Choroid plexus epithelial cell (primary cell): ENCODE results near the gene SCFD2.

Experiments used
- DNase-seq: peaks from one replicate; pipeline ENCODE4 v3.0.0-alpha.2; 2010; ENCODE audit warnings: low read depth
- H3K4me3 ChIP-seq: 2 replicates; pipeline ENCODE4 v1.5.1; 2011; ENCODE audit warnings: low read depth, mild to moderate bottlenecking, control low read depth, low read length, moderate library complexity
- TF ChIP-seq, protein P1 (sequence below): conservative IDR thresholded peaks from 2 replicates; pipeline ENCODE4 v1.5.1; 2011; ENCODE audit warnings: low read depth, mild to moderate bottlenecking, control low read depth, inconsistent platforms, low read length, moderate library complexity

The SCFD2 gene

DNA sequence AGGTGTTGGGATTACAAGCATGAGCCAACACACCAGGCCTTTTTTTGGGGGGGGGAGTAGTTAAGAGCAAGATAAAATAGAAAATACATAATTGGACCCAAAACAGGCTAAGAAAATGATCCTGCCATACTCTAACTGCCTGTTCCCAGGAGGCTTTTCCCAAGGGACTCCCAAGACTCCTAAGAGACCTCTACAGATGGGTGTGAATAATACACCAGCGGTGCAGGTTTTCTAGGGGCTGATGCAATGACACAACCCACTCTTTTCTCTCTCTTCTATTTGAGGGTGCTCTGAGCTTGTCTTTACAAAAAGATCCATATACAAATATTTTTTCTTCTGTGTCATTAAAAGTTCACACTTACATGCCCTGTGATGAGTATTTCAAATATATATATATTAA lies 386.8 kb downstream of the SCFD2 start:
- DNase-seq, result peak; percentile 50
- TF ChIP-seq, protein P1, sequence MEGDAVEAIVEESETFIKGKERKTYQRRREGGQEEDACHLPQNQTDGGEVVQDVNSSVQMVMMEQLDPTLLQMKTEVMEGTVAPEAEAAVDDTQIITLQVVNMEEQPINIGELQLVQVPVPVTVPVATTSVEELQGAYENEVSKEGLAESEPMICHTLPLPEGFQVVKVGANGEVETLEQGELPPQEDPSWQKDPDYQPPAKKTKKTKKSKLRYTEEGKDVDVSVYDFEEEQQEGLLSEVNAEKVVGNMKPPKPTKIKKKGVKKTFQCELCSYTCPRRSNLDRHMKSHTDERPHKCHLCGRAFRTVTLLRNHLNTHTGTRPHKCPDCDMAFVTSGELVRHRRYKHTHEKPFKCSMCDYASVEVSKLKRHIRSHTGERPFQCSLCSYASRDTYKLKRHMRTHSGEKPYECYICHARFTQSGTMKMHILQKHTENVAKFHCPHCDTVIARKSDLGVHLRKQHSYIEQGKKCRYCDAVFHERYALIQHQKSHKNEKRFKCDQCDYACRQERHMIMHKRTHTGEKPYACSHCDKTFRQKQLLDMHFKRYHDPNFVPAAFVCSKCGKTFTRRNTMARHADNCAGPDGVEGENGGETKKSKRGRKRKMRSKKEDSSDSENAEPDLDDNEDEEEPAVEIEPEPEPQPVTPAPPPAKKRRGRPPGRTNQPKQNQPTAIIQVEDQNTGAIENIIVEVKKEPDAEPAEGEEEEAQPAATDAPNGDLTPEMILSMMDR, result peak; percentile 15
- H3K4me3 ChIP-seq, result no peak overlapping the region

DNA sequence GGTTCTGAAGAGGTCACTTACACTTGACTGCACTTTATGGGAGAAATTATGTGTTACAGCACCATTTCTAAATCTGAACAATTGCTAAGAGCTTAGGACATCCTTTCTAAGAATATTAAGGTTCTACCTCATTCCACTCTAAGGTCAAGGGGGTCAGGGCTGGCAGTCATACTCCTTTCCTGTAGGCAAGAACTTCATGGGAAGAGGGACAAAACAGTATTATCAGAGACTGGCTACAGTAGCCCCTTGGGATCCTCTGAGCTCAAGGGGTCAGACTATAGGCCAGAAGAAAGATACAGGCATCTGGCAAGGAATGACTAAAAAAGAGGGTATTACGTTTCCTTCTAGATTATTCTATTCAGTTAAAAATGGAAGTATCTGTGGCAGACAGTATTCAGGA lies 388.6 kb downstream of the SCFD2 start:
- TF ChIP-seq, protein P1, result no peak
- no peak overlapping the region for H3K4me3 ChIP-seq
- no peak for DNase-seq

DNA sequence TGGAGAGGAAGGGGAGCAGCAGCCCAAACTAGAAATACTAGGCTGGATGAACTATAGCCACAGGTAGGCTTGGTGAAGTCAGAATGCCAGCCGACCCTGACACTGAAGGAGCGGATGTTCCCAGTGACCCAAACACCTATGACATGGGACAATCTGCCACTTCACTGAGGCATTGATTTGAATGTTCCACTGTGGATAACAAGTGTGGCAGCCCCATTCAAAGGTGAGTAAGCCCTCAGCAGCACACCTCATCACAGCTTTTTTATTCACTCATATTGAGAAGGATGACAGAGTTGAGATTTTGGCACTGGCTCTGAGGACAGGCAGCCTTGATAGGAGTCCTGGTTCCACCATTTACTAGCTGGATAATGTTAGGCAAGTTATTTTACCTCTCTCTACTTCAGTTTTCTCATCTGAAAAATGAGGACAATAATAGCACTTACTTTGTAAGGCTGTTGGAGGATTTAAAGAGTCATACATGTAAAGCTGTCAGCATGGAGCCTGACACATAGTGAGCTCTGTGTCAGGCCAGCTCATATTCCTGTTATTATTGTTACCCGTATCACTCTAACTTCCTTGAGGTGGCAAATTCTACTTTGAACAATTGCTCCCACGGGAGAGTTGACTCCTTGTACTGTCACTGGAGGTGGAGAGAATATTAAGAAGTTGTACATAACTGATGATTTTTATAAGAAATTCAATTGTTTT lies 389.2 kb downstream of the SCFD2 start:
- DNase-seq, result no peak

DNA sequence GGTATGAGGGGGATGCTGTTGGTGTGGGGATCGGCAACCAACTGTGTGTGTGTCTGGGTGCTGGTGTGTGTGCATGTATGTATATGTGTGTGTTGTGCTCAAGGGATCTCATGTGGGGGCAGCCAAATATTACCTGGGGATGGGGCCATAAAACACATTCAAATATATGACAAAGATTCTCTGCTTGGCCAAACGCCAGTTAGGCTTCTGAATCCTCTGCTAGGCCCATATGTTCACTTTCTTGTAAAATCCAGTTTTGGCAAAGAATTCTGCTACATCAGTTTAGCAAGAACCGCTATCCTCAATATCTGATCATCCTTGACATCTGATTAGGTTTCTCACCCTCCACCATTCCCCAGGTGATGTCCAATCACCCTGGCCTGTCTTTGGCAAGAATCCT lies 397.2 kb downstream of the SCFD2 start:
- H3K4me3 ChIP-seq, result no peak overlapping the region
- DNase-seq, result no peak
- TF ChIP-seq, protein P1, result no peak

More for the DNA sequence above, 389.2 kb downstream of the SCFD2 start:
- TF ChIP-seq, protein P1, result no peak
- H3K4me3 ChIP-seq, result no peak overlapping the region

DNA sequence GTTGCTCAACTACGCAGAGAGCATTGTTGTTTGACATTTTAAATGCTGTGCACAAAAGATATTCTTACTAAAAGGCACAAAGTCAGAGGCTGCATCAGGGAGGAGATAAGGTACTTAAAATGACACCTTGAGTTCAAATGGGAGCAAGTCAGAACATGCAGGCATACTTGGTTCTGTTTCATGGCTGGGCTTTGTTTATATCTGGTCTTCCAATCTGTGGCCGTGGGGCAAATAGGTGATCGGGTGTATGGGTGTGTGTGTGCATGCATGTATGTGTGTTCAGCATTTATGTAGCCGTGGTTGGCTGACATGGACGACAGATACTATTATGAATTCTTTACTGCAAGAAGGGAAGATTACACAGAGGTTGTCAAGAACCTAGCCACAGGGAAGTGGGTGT lies 397.6 kb downstream of the SCFD2 start:
- no peak overlapping the region for H3K4me3 ChIP-seq
- no peak for DNase-seq
- TF ChIP-seq, protein P1, result no peak

DNA sequence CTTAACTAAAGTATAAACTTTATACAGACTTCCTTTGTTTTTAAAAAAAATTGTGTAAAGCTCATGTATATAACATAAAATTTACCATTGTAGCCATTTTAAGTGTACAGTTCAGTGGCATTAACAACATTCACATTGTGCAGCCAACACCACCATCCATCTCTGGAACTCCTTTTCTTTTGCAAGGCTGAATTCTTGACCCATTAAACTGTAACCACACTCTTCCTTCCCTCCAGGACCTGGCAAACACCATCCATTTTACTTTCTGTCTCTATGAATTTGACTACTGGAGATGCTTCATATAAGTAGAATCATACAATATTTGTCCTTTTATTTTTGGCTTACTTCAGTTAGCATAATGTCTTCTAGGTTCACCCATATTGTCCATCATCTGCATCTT lies 399.1 kb downstream of the SCFD2 start:
- no peak overlapping the region for H3K4me3 ChIP-seq
- no peak for DNase-seq
- TF ChIP-seq, protein P1, result no peak

DNA sequence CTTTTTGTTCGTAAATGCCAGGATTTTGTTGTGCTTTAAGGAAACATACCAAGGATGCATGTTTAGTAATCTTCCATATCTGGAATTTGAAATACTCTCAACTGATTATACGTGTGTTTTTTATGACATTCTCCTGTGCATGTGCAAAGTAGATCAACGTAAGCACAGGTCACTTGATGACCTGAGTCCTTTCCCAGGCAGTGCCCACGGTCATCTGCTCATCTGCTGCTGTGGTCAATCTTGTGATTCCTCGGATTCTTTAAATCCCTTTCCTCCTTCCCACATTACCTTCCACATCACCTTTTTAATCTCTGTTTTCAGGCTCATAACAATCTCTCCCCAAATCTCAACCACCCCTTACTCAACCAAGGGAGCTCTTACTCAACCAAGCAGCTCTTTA lies 399.7 kb downstream of the SCFD2 start:
- DNase-seq, result no peak
- TF ChIP-seq, protein P1, result no peak
- no peak overlapping the region for H3K4me3 ChIP-seq
